ENCODE results near the gene ANAPC2.

The ANAPC2 gene

GRCh38 chr9:137159105-137160053 is 29.0 kb downstream of the ANAPC2 start:
- DNase-seq, result no peak
- H3K4me2 ChIP-seq (ENCODE audit: low read length, poor library complexity, severe bottlenecking), result no peak overlapping the region

GRCh38 chr9:137158625-137159024 is 29.7 kb downstream of the ANAPC2 start:
- Histone ChIP-seq H2BK5ac (ENCODE audit: low read depth, low read length, poor library complexity, severe bottlenecking) (no peak overlapping the region), H3K18ac (ENCODE audit: low read depth in 1 of 2, low read length in 2 of 2) (no peak overlapping the region), H3K9me3 (ENCODE audit: control insufficient read depth, low read length) (no peaks in the 10 kb centered on the region), H2AK5ac (ENCODE audit: low read length, severe bottlenecking) (no peak overlapping the region), H4K8ac (ENCODE audit: low read length) (no peak overlapping the region), H3K27ac (ENCODE audit: low read length, poor library complexity, severe bottlenecking) (no peak overlapping the region), H3K4ac (ENCODE audit: low read depth in 1 of 2, low read length in 2 of 2) (no peak overlapping the region), H3K14ac (ENCODE audit: low read length in 2 of 2) (no peak overlapping the region), H3K4me1 (ENCODE audit: control insufficient read depth, insufficient read depth, low read depth, low read length) (peaks cover 27% of the 10 kb centered on the region), H3K23ac (ENCODE audit: low read length in 2 of 2) (no peak overlapping the region), H3K4me2 (ENCODE audit: low read length, poor library complexity, severe bottlenecking) (no peak overlapping the region), H3K4me3 (ENCODE audit: insufficient read depth in 1 of 2, low read depth in 1 of 2, low read length in 2 of 2) (no peak overlapping the region), H2BK12ac (ENCODE audit: low read length in 2 of 2) (no peak overlapping the region), H2AFZ (ENCODE audit: low read depth, low read length) (no peak overlapping the region), H3K79me1 (replicated peaks; ENCODE audit: low read length, poor library complexity, severe bottlenecking) (no peaks in the 10 kb centered on the region), H4K91ac (ENCODE audit: low read length) (no peak overlapping the region), H2BK120ac (ENCODE audit: low read depth, low read length) (no peak overlapping the region), H2BK15ac (ENCODE audit: low read depth, poor library complexity, severe bottlenecking) (no peak overlapping the region), H3K9ac (ENCODE audit: low read length) (no peak overlapping the region), H3K27me3 (ENCODE audit: control insufficient read depth in 1 of 2, insufficient read depth in 1 of 2, low read length in 2 of 2) (peaks cover 77 to 85% of the 10 kb centered on the region in 2 experiments), H3K36me3 (ENCODE audit: control insufficient read depth in 1 of 2, insufficient read depth in 2 of 2, low read depth in 1 of 2, low read length in 2 of 2) (peaks cover 0 to 4% of the 10 kb centered on the region in 2 experiments)
- 45% methylated on average over 2 of the region's 4 CpGs for WGBS
- DNase-seq, result no peak

More at GRCh38 chr9:137159105-137160053, 29.0 kb downstream of the ANAPC2 start:
- Histone ChIP-seq H3K18ac (ENCODE audit: low read depth in 1 of 2, low read length in 2 of 2) (no peak overlapping the region), H2BK12ac (ENCODE audit: low read length in 2 of 2) (no peak overlapping the region), H4K91ac (ENCODE audit: low read length) (no peak overlapping the region), H3K9ac (ENCODE audit: low read length) (no peak overlapping the region), H3K79me1 (replicated peaks; ENCODE audit: low read length, poor library complexity, severe bottlenecking) (no peaks in the 10 kb centered on the region), H3K36me3 (ENCODE audit: control insufficient read depth in 1 of 2, insufficient read depth in 2 of 2, low read depth in 1 of 2, low read length in 2 of 2) (peaks cover 0 to 4% of the 10 kb centered on the region in 2 experiments), H2BK5ac (ENCODE audit: low read depth, low read length, poor library complexity, severe bottlenecking) (no peak overlapping the region), H2AFZ (ENCODE audit: low read depth, low read length) (no peak overlapping the region), H3K23ac (ENCODE audit: low read length in 2 of 2) (no peak overlapping the region), H3K27ac (ENCODE audit: low read length, poor library complexity, severe bottlenecking) (no peak overlapping the region), H2BK120ac (ENCODE audit: low read depth, low read length) (no peak overlapping the region), H3K4me3 (ENCODE audit: insufficient read depth in 1 of 2, low read depth in 1 of 2, low read length in 2 of 2) (no peak overlapping the region), H3K4me1 (ENCODE audit: control insufficient read depth, insufficient read depth, low read depth, low read length) (peaks cover 27% of the 10 kb centered on the region), H4K8ac (ENCODE audit: low read length) (no peak overlapping the region), H3K4ac (ENCODE audit: low read depth in 1 of 2, low read length in 2 of 2) (no peak overlapping the region), H3K27me3 (ENCODE audit: control insufficient read depth in 1 of 2, insufficient read depth in 1 of 2, low read length in 2 of 2) (peaks cover 84 to 92% of the 10 kb centered on the region in 2 experiments), H3K9me3 (ENCODE audit: control insufficient read depth, low read length) (no peaks in the 10 kb centered on the region), H2AK5ac (ENCODE audit: low read length, severe bottlenecking) (no peak overlapping the region), H2BK15ac (ENCODE audit: low read depth, poor library complexity, severe bottlenecking) (no peak overlapping the region), H3K14ac (ENCODE audit: low read length in 2 of 2) (no peak overlapping the region)
- 49% methylated on average over 12 of the region's 14 CpGs for WGBS

- WGBS, result 80% methylated on average over 18 of the region's 19 CpGs
Measured at GRCh38 chr9:137157618-137158415, 30.5 kb downstream of the ANAPC2 start.

More at GRCh38 chr9:137157618-137158415, 30.5 kb downstream of the ANAPC2 start:
- H4K8ac ChIP-seq (ENCODE audit: low read length), result no peak overlapping the region
- no peak overlapping the region for H2AK5ac ChIP-seq (ENCODE audit: low read length, severe bottlenecking)
- H3K4me2 ChIP-seq (ENCODE audit: low read length, poor library complexity, severe bottlenecking), result no peak overlapping the region
- no peak overlapping the region for H4K91ac ChIP-seq (ENCODE audit: low read length)
- no peak overlapping the region for H2BK120ac ChIP-seq (ENCODE audit: low read depth, low read length)
- no peaks in the 10 kb centered on the region for H3K79me1 ChIP-seq (replicated peaks; ENCODE audit: low read length, poor library complexity, severe bottlenecking)
- no peak overlapping the region for H3K27ac ChIP-seq (ENCODE audit: low read length, poor library complexity, severe bottlenecking)
- H2BK5ac ChIP-seq (ENCODE audit: low read depth, low read length, poor library complexity, severe bottlenecking), result no peak overlapping the region
- H3K4me3 ChIP-seq (ENCODE audit: insufficient read depth in 1 of 2, low read depth in 1 of 2, low read length in 2 of 2), result no peak overlapping the region
- peaks cover 0 to 4% of the 10 kb centered on the region in 2 experiments for H3K36me3 ChIP-seq (ENCODE audit: control insufficient read depth in 1 of 2, insufficient read depth in 2 of 2, low read depth in 1 of 2, low read length in 2 of 2)
- H3K18ac ChIP-seq (ENCODE audit: low read depth in 1 of 2, low read length in 2 of 2), result no peak overlapping the region
- no peak overlapping the region for H3K23ac ChIP-seq (ENCODE audit: low read length in 2 of 2)
- H2BK15ac ChIP-seq (ENCODE audit: low read depth, poor library complexity, severe bottlenecking), result no peak overlapping the region
- H2BK12ac ChIP-seq (ENCODE audit: low read length in 2 of 2), result no peak overlapping the region
- DNase-seq, result no peak
- no peaks in the 10 kb centered on the region for H3K9me3 ChIP-seq (ENCODE audit: control insufficient read depth, low read length)
- peaks cover 21% of the 10 kb centered on the region for H3K4me1 ChIP-seq (ENCODE audit: control insufficient read depth, insufficient read depth, low read depth, low read length)
- H3K27me3 ChIP-seq (ENCODE audit: control insufficient read depth in 1 of 2, insufficient read depth in 1 of 2, low read length in 2 of 2), result peaks cover 70 to 77% of the 10 kb centered on the region in 2 experiments
- no peak overlapping the region for H2AFZ ChIP-seq (ENCODE audit: low read depth, low read length)
- no peak overlapping the region for H3K14ac ChIP-seq (ENCODE audit: low read length in 2 of 2)
- no peak overlapping the region for H3K9ac ChIP-seq (ENCODE audit: low read length)
- H3K4ac ChIP-seq (ENCODE audit: low read depth in 1 of 2, low read length in 2 of 2), result no peak overlapping the region
